ENCODE data around the gene ITPR1.

DNA sequence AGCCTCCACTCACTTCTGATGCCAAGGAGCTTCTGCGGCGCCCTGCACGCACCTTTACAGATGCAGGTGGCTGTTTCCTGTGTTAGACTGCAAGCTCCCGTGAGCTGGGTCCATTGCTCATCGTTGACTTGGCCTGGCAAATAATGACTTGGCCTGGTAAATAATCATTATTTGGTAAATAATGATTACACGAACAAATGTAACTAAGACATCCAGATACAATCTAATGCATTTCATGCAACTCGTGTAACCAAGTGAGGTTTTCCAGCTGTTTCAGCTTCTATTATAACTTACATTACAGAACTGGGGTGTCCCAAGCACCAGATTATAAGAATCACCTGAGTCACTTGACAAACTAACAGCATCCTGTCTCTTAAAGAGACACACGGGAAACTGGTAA lies 394.0 kb downstream of the ITPR1 start:
- TF ChIP-seq, protein P1, sequence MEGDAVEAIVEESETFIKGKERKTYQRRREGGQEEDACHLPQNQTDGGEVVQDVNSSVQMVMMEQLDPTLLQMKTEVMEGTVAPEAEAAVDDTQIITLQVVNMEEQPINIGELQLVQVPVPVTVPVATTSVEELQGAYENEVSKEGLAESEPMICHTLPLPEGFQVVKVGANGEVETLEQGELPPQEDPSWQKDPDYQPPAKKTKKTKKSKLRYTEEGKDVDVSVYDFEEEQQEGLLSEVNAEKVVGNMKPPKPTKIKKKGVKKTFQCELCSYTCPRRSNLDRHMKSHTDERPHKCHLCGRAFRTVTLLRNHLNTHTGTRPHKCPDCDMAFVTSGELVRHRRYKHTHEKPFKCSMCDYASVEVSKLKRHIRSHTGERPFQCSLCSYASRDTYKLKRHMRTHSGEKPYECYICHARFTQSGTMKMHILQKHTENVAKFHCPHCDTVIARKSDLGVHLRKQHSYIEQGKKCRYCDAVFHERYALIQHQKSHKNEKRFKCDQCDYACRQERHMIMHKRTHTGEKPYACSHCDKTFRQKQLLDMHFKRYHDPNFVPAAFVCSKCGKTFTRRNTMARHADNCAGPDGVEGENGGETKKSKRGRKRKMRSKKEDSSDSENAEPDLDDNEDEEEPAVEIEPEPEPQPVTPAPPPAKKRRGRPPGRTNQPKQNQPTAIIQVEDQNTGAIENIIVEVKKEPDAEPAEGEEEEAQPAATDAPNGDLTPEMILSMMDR (conservative IDR thresholded peaks at IDR 0.05; ENCODE audit: low read length) = no peak
- TF ChIP-seq EZH2phosphoT487 (IDR thresholded peaks at IDR 0.05; ENCODE audit: borderline replicate concordance, low read depth, low read length) = no peak
